Pancreas (tissue), 10 donors: ENCODE data around the gene DTNBP1. TPM values are rescaled to one million over a fixed set of nuclear protein-coding genes. Genes with fewer than 3 reads are reported as not detected.

Source experiments
- ATAC-seq, 4 donors: fragments of 200-7000 bp; cut with Tn5 transposase; one replicate each; pipeline versions ENCODE4 v1.8.0 to v1.9.1; 2020; ENCODE audit warnings: mild to moderate bottlenecking in 4 of 4, moderate library complexity in 4 of 4
- DNase-seq, 6 donors: peaks; one replicate each; pipeline ENCODE4 v3.0.0-alpha.2; 2020
- FAIRE-seq: peaks from 2 replicates; lab custom pipeline; 2012; peaks lifted over from hg19 to GRCh38; lab: Jason Lieb, UNC
- H3K27ac ChIP-seq, 4 donors: fragments of 200-600 bp; sonication (generic); 1 replicate in 3 of 4; 2 replicates in 1 of 4; pipeline versions ENCODE4 v1.5.0 to v1.8.0; 2020
- H3K27me3 ChIP-seq, 4 donors: fragments of 200-600 bp; one replicate each; pipeline ENCODE4 v1.8.0; 2021
- H3K36me3 ChIP-seq, 3 donors: fragments of 200-600 bp; sonication (generic) in 1 of 3; one replicate each; pipeline versions ENCODE4 v1.5.0 to v1.8.0; 2020 to 2021
- H3K4me1 ChIP-seq, 3 donors: fragments of 200-600 bp; one replicate each; pipeline ENCODE4 v1.8.0; 2021
- H3K4me3 ChIP-seq, 4 donors: fragments of 200-600 bp; sonication (generic) in 2 of 4; one replicate each; pipeline versions ENCODE4 v1.5.0 to v1.8.0; 2020 to 2021
- H3K9me3 ChIP-seq, 4 donors: fragments of 200-600 bp; one replicate each; pipeline ENCODE4 v1.8.0; 2021
- CTCF ChIP-seq, 4 donors: fragments of 200-600 bp; sonication (generic) in 3 of 4; IDR thresholded peaks; one replicate each; pipeline versions ENCODE4 v1.5.0 to v1.8.0; 2021; ENCODE audit warnings: antibody characterized with exemption in 4 of 4
- WGBS, 2 donors: extraction: QIAGEN DNeasy Blood & Tissue Kit; methylation state at CpG; one replicate each; pipeline ENCODE4 v1.1.7; 2013; 5-methylcytosine and 5-hydroxymethylcytosine counted together
- intact Hi-C, 3 donors: fragments of 100-400 bp; cut with DNase I; formaldehyde crosslinking; loops; one replicate each; pipeline versions ENCODE4 v1.11.1 to v1.14.2; 2022
- polyA plus RNA-seq, 2 donors: library from polyadenylated mRNA; stranded (reverse); fragments of 200-250 nt; gene quantifications; one replicate each; pipeline ENCODE4 v1.2.3, GENCODE V29; 2013
- total RNA-seq, 6 donors: library from RNA; stranded (reverse); fragmentation: NEBNext Ultra II Directional in 4 of 6; extraction: Animal tissue kit (Norgen Biotek cat#: 25700) in 4 of 6; gene quantifications; one replicate each; pipeline versions ENCODE4 v1.2.1 to v1.2.4, GENCODE V29; 2021 to 2023
- donor health status: healthy with polysubstance abuse.
- donor health status: DM: no; HTN: no; CAD: no; lungs with moderate emphysema.
- donor health status: DM: no; HTN: no; CAD: no.
- donor health status: control.
- donor health status: control.
- donor health status: Bipolar disorder and iron deficiency.
- donor health status: DM: yes; HTN: yes; CAD: no.
- donor health status: DM: no; HTN: no; CAD: no.
- donor health status: DM: no; HTN: no; CAD: no.
- donor health status: DM: yes; HTN: yes; CAD: no.

The DTNBP1 gene
- total and polyA plus RNA-seq, 8 donors: 6.5 to 11.5 (median 8.0) TPM

- Histone ChIP-seq H3K4me1 (no peaks in the 10 kb centered on the region), H3K27ac (no peak overlapping the region), H3K36me3 (peaks cover 0 to 45% (median 9%) of the 10 kb centered on the region in 3 donors), H3K9me3 (no peaks in the 10 kb centered on the region), H3K4me3 (no peak overlapping the region), H3K27me3 (no peaks in the 10 kb centered on the region)
- DNase-seq (no peak), FAIRE-seq (no peak), ATAC-seq (no peak)
- intact Hi-C loops: no loop called here
- TF ChIP-seq CTCF (IDR thresholded peaks at IDR 0.05): no peak
- WGBS, 2 donors: 96 to 99% methylated on average over 6 of the region's 6 CpGs
These were observed 147.6 kb downstream of the DTNBP1 start for GRCh38 chr6:15515226-15515625.

- Histone ChIP-seq H3K36me3 (peaks cover 0 to 45% (median 8%) of the 10 kb centered on the region in 3 donors), H3K27me3 (no peaks in the 10 kb centered on the region), H3K9me3 (no peaks in the 10 kb centered on the region), H3K4me3 (no peak overlapping the region), H3K27ac (no peak overlapping the region), H3K4me1 (no peaks in the 10 kb centered on the region)
- 88 to 91% methylated on average over 21 of the region's 21 CpGs for WGBS, 2 donors
- intact Hi-C loops: no loop called here
- FAIRE-seq (no peak), ATAC-seq (no peak), DNase-seq (peak in 1 of 6 donors; percentile 62)
- no peak for TF ChIP-seq CTCF (IDR thresholded peaks at IDR 0.05)
These were observed 148.8 kb downstream of the DTNBP1 start for GRCh38 chr6:15513801-15514711.

DNA sequence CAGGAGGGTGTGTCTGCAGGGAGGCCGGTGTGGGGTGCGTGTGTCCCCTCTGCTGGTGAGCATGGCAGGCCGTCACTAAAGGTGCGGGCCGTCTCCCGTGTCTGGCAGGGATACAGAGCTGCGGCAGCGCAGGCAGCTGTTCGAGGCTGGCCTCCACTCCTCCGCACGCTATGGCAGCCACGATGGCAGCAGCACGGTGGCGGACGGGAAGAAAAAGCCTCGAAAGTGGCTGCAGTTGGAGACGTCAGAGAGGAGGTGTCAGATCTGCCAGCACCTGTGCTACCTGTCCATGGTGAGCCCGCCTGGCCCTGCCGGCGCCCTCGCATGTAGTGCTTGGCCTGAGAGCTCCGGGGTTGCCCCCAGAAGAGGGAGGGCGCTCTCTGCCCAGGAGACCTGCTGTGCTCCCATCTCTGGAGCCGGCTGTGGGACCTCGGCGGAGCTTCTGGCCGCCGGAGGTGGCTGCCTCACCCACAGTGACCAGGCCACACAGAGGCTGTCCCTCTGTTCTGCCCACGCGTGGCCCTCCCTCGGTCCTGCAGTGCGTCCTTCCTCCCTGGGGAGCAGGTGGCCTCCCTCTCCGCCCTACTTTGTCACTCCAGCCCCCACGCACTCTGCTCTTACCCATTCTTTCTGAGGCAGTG is 149.6 kb downstream of the DTNBP1 start:
- intact Hi-C loops: no loop called here
- Histone ChIP-seq H3K27ac (no peak overlapping the region), H3K27me3 (no peaks in the 10 kb centered on the region), H3K4me1 (no peaks in the 10 kb centered on the region), H3K9me3 (no peaks in the 10 kb centered on the region), H3K36me3 (peaks cover 0 to 38% (median 5%) of the 10 kb centered on the region in 3 donors), H3K4me3 (no peak overlapping the region)
- DNase-seq: no peak
- WGBS, 2 donors: 90 to 94% methylated on average over 29 to 34 of the region's 34 CpGs
- no peak for TF ChIP-seq CTCF (IDR thresholded peaks at IDR 0.05)
- FAIRE-seq: no peak
- ATAC-seq: no peak

DNA sequence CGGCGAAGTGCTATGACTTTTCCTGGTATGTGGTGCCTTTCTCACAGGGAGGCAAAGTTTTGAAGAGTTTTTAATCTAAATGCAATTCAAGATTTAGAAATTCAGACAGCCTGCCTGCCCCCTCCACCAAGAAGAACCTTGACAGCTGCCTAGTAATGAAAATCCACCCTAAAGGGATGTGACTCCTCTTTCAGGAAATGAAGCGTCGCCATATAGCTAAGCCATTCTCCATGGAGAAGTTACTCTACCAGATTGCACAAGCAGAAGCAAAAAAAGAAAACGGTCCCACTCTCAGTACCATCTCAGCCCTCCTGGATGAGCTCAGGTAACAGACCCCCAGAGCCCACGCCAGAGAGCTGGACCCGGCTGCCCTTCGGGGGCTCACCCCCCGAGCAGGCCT is 150.1 kb downstream of the DTNBP1 start:
- Histone ChIP-seq H3K4me3 (no peak overlapping the region), H3K9me3 (no peaks in the 10 kb centered on the region), H3K36me3 (peaks cover 0 to 32% (median 5%) of the 10 kb centered on the region in 3 donors), H3K27me3 (no peaks in the 10 kb centered on the region), H3K27ac (no peak overlapping the region), H3K4me1 (no peaks in the 10 kb centered on the region)
- no peak for FAIRE-seq
- no peak for ATAC-seq
- 89 to 93% methylated on average over 9 of the region's 9 CpGs for WGBS, 2 donors
- DNase-seq: no peak
- intact Hi-C loops: no loop called here
- TF ChIP-seq CTCF (IDR thresholded peaks at IDR 0.05): no peak
